DMS79 treated with DMSO at 0.1 percent for 48 hours (cell line): ENCODE results near the gene ZSWIM9.

Experiments
- DNase-seq: peaks from one replicate; lab custom pipeline; 2025; lab: John Stamatoyannopoulos, UW

Gene ZSWIM9

DNA sequence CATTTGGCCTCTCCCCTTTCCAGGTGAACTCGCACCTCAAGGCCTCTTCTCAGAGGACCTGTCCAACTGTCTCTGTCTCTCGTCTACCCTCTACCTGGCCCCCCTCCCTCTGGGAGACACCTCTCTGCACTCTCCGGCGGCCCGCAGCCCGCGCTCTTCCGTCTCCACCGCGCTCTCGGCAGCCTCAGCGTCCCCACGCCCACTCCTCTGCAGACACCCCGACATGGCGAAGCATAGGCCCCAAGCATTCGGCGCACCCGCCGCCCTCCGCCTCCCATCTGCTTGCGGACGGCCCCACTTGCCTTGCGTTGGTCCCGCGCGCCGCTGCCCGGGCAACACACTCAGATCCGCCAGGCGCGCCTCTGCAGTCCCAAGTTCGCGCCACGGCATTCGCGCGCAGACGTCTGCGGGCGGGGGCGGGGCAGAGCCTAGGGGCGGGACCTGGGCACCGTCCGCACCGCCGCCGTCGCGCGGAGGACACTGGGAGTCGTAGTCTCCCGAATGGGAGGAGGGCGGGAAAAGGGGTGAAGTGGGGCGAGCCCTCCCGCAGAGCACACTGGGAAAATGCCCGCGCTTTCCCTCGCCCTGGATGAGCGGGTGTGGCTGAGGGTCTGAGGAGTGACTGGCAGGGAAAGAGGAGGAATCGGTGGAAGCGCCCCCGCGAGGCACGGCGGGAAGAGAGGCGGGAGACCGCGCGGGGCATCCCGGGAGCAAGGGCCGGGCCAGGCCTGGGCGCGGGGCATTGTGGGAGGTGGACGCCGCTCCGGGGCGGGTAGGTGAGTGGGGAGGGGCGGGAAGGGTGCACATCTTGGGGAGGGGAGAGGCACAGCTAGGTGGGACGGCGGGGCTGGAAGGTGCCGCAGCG lies at the start of gene ZSWIM9, which contains the start of gene LIG1:
TSS of gene ZSWIM9 (plus strand) at position 742 of the 865 bp plus-strand sequence. CDS start 1,123 bp downstream, outside the sequence.
TSS of gene LIG1 (minus strand) at position 406 of the 865 bp plus-strand sequence. CDS start 4,778 bp downstream, outside the sequence.
- peak; percentile 95 for DNase-seq

DNA sequence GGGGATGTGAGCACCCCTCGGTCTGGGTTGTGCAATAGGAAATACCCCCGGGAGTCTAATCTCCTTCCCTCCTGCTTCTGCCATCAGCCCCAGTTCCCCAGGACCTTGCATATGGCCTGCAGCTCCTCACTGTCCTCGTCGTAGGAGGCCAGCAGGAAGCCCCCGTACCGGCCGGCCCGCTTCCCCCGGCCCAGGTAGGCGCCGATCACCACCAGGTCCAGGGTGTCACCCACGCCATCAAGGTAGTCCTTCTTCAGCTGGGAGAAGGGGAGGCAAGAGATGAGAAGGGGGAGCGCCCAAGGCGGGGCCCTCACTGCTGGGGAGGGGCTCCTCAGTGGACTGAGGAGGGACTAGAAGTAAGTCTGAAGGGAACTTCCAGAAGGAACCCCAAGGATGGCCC lies 49.4 kb upstream of the ZSWIM9 start:
- DNase-seq, result no peak

DNA sequence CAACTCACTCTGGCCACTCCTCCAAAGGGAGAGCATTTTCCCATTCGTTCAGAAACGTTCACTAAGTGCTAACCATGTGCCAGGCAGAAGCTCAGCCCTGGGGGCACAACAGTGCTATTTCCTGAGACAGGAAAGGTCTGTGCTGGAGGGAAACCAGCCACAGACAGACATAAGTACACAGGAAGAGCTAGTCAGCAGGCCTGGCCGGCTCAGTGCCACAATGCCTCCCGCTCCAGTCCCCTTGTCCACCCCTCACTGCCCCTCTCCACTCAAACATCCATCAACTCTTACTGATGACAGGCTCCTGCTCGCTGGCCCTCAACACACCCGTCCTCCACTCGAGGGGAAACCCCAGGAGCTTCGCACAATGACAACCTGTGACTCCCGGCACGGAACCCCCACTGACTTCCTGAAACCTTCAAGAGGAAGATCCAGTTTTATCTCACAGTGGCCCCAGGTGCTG lies 48.5 kb upstream of the ZSWIM9 start:
- DNase-seq, result no peak

DNA sequence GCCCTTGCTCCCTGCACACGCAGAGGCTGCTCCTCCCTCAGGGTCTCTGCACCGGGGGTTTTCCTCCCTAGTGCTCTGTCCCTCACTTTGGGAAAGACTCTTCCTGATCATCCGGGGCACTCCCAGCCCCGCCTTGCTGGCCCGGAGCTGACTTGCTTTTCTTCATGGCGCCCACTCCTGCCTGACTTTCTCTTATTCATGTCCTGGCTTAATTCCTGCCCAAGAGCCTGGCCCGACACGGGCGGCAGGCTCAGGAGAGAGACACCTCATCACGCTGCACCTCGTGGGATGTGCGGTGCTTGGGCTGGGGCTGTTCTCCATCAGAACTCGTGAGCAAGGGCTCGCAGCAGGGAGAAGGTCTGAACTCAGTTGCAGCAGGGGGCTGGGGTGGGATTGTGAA lies 48.1 kb upstream of the ZSWIM9 start:
- no peak for DNase-seq

DNA sequence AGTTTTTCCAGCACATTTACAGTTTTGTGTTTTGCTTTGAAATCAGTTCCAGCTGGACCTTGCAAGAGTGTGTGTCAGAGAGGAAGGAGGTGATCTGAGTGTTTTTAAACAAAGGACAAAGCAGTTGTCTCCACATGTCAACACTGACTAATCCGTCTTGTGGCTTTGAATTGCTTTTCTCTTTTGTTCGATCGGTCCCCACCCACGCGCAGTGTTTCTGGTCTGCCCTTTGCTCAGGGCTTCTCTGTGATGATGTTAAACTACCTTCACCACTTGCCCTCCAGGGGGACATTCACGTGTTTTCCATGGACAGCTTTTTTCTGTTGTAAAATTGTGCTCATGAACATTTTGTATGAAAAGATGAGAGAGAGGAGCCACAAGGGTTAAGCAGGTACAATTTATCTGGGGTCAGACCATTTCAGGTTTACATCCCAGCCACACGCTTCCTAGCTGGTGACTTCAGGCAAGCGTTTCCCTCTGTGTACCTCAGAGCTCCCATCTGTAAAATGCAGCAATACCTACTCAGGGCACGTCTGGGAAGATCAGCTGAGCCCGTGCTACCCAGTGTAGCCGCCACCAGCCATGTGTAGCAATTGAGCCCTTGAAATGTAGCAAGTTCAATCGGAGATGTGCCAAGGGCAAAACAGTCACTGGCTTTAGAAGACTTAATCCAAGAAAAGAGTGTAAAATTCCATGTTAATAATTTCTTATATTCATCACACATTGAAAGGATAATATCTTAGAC lies 46.4 kb upstream of the ZSWIM9 start:
- DNase-seq, result no peak

DNA sequence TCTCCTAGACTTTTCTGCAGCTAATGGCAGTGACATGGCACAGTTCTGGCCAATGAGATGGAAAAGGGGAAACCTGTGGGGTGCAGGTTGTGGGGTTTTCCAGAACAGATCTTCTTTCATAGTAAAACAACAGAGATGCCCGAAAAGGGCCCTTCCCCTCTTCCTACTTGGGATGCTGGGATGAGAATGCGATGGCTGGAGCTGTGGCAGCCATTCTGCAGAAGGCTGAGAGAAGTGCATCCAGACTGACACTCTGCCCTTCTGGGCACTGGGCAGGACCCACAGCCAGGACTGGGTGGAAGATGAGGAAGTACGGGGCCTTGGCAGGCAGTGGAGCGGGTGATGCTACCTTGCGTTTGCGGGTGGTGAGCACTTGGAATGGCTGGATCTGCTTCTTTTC lies 42.9 kb upstream of the ZSWIM9 start:
- no peak for DNase-seq

DNA sequence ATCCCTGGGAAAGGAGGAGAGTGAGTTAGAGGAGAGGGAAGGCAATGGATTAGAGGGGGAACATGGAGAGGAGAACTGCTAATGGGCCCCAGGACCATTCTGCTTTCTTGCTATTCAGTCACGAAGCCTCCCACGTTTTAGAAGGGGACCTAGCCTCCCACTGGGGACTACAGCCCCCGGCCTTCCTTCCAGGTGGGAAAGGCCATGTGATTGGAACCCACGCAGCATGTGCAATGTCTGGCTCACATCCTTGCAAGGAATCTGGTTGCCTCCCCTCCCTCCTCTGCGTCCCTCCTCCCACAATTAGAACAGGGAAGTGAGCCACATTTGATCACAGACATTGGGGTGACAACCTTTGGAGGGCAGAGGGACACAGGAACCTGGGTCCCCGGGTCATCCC lies 37.4 kb upstream of the ZSWIM9 start:
- DNase-seq, result no peak

DNA sequence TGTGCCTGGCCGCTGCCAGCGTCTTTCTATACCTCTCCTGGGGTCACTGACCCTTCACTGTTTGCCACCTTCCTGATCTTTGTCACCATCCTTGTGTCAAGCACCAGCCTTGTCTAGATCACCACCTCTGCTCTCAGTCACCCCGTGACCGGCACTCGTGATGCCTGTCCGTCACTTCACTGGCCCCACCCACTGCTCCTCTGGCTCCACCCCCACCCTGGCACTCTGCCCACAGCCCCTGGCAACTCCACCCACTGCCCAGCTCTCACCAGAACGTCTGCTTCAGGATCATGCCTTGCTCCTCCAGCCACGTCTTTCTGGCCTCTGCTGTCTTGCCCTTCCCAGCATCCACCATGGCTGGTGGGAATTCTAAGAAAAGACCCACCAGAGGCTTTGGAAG lies 35.1 kb upstream of the ZSWIM9 start:
- DNase-seq, result no peak

DNA sequence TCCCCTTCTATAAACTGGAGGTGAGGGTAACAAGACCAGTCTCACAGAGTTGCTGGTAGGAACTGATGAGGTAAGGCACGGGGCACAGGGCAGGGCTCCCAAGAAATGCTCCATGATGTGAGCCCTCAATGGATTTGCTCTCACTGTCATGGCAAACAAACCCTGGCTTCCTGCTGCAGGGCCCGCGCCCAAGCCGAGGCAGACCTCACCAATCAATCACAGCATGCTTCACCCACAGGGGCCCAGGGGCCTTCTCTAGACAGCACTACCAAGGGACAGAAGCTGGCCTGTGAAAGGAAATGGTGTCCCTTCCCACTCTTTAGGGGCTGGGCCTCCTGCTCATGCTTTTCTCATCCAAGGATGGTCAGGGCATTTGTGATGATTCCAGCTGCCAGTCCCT lies 33.9 kb upstream of the ZSWIM9 start:
- DNase-seq, result no peak

DNA sequence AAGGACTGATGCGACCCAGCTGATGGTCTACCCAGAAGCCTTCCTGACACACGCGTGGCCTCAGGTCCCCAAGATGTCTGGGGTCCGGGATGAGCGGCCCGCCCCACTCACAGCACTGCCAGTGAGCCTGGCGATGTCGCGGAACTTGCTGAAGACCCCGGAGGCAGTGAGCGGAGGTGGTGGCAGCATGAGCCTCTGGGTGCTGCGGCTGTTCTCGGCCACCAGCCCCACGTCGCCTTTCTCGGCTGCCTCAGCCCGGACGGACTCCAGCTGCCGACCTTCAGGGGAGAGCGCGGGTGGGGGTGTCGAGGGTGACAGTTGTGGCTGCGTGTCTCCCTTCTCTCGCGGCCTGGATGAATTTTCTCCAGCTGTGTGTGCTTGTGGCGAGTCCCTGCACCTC lies 33.1 kb upstream of the ZSWIM9 start:
- no peak for DNase-seq

DNA sequence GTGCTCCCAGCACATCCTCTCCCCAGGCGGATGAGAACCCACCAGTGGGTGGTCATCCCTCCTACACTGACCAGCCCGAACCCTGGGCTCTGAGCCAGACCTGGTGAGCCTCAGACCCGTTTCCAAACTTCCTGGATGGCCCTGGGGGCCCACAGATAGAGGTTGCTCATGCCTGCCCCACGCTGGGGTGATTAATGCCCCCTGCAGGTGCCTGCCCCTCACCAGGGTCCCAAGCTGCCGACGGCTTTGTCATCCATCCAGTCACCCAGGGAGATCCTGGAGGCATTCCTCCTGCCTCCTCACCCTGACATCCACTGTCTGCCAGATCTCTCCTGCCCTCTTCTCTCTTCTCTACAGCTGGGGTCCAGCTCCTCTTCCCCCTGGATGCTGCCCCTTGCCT lies 31.4 kb upstream of the ZSWIM9 start:
- no peak for DNase-seq

DNA sequence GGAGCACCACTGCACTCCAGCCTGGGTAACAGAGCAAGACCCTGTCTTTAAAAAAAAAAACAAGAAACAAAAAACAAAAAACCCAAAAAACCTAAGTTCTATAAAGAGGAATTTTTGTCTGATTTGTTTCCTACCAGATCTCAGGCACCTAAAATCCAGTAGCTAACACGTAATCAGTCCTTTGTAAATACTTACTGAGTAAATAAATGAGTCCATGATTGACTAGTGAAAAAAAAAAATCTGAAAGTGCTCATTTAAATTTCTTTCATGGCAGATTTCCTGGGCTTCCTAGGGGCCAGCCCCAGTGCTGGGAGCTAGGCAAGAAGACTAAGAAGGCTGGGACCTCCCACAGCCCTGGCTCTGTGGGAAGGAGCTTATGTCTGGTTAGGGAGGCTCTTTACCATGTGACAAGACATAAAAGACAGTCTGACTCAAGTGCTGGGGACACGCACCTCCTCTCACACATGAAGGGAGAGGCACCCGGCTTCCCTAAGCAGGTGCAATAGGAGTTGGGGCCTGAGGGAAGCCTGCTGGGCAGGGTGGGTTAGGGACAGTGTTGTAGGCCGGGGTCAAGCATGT lies 22.8 kb upstream of the ZSWIM9 start:
- DNase-seq, result no peak

DNA sequence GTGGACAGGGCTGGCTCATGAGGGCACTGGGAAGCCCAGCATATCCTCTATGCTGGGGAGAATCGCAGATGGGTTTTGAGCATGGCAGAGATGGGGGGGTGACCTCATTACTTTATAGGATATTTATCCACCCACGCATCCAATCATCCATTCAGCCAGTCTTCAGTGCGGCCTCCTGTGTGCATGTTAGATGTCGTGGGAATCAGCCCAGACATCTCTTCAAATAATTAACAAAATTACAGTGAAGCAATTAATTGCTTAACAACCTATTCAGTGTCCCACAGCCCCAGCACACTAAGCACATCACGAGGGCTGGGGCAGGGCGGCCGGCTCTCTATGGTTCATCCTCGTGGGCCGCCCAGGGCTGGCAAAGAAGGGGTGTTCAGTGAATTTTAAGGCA lies 21.9 kb upstream of the ZSWIM9 start:
- DNase-seq, result no peak

DNA sequence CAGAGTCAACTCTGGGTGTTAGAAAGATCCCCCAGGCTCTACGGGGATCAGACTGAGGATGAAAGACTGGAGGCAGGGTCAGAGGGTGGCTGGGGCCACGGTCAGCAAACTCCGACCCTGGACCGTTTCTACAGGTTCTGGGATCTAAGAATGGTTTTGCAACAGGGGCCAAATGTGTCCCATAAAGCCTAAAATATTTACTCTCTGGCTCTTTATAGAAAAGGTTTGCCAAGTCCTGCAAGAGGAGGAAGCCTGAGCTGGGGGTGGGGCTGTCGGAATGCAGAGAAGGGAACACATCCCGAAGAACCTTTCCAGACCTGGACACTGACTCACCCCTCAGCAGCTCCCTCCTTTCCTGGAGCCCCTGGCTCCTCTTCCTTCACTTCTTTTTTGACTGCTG lies 21.1 kb upstream of the ZSWIM9 start:
- no peak for DNase-seq

DNA sequence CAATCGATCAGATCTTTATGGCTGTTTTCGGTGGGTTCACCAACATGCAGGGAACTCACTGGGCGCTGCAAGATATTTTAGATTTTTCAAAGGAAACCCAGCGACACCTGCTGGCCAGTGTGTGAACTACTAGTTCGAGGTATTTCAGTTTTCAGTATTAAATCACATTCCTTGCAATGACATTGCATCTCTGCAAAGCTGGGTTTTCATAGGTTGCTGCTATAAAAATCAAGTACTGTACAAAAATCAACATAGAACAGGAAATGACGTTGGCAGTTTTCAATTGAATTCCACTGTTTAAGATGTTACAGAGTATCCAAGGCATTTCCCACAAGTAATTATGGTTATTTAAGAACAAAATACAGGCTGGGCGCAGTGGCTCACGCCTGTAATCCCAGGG lies 17.9 kb upstream of the ZSWIM9 start:
- DNase-seq, result peak; percentile 15

DNA sequence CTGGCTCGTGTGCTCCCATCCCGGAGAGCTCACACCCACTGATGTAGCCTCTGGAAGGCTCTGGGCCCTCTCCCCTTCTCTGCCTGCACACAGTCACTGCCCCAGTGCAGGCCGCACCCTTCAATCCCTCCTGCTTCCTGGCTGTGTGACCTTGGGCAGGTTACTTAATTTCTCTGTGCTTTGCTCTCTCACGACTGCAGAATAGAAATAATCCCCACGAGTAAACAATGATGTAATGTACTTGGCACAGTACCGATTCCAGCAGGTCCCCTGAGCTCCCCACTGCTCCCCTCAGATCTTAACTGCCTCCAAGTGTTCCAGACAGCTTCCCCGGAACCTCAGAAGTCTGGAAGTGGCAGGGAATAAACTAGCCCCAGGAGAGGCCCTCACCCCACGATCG lies 16.5 kb upstream of the ZSWIM9 start:
- no peak for DNase-seq

DNA sequence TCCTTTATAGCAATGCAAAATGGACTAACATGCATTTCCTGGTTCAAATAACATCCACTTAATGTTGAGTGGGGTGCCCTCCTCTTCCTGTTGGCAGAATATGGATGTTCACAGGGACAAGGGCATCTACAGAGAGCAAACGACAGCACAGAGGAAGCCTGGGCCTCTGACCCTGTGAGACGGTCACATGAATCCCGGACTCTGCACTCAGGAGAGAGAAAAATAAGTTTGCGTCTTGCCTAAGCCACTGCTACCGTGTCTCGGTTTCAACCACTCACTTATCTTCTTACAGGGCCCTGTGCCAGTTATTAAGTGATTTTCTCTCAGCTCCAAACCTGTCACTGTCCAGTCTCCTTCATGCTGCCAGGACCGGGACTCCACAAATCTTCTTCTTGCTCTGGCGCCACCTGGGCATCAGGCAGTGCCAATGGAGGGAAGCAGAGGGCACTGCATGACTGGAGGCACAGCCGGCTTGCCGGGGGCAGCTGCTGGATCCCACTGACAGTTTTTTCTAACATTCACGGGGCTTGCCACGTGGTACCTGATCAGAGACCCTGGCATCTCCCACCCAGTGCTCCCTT lies 12.2 kb upstream of the ZSWIM9 start:
- DNase-seq, result no peak

DNA sequence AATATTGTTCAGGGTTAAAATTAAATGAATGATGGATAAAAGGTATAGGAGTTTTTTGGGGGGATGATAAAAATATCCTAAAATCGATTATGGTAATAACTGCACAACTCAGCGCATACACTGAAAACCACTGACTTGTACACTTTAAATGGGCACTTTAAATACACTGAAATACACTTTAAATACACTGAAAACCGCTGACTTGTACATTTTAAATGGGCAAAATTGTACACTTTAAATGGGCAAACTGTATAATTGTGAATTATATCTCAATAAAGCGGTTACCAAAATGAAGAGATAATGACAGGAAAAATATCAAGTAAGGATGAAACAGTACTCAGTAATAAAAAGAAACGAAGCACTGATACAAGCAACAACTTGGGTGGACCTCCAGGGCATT lies 1.8 kb upstream of the ZSWIM9 start:
- DNase-seq, result no peak

DNA sequence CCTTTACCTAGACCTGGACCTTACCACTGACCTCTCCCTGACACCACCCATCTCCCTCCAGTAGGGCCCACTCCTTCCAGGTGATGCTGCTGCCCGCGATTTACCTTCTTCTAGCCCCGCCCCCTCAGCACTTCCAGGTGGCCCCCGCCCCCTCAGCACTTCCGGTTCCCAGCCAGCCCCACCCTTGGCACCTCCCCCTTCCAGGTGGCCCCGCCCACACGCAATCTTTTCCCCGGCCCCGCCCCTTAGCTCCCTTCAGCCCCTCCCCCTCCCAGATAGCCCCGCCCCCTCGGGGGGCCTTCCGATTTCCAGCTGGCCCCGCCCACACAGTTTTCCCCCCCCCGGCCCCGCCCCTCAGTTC lies 922 bp upstream of the ZSWIM9 start:
- DNase-seq, result peak; percentile 60

DNA sequence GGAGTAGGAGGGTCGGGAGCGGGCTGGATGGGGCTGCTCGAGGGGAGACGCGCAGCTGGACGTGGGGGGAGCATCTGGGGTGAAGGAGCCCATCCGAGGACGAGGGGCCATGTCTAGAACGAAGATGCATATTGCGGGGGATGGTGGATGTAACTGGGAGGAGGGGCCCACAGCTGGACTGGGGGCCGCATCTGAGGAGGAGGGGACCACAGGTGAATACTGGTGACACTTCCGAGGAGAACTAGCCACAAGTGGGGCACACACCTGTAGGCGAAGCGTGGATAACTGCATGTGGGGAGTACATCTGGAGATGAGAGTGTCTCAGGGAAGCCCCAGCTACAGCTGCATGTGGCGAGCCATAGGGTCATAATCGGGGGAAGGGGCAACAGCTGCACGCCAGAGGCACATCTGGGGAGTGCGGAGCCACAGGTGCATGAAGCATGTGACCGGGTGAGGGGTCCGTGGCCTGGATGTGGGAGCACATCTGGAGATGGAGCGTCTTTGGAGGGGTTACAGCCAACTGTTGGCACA lies 402 bp downstream of the ZSWIM9 start:
- DNase-seq, result peak; percentile 63

DNA sequence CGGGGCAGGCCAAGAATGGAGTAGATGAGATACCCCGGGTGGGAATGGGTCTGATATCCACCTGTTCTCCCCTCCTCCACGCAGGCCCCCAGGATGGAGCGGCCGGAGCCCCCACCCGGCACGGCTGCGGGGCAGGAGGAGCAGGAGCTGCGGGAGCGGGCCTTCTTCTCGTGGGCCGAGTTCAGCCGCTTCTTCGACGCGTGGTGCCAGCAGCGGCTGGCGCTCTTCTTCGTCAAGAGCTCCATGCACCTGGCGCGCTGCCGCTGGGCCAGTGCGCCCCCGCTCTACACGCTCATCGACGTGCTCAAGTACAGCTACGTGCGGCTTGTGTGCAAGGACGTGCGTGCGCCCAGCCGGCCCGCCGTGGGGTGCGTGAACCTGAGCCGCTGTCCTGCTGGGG lies 1.2 kb downstream of the ZSWIM9 start:
- no peak for DNase-seq

DNA sequence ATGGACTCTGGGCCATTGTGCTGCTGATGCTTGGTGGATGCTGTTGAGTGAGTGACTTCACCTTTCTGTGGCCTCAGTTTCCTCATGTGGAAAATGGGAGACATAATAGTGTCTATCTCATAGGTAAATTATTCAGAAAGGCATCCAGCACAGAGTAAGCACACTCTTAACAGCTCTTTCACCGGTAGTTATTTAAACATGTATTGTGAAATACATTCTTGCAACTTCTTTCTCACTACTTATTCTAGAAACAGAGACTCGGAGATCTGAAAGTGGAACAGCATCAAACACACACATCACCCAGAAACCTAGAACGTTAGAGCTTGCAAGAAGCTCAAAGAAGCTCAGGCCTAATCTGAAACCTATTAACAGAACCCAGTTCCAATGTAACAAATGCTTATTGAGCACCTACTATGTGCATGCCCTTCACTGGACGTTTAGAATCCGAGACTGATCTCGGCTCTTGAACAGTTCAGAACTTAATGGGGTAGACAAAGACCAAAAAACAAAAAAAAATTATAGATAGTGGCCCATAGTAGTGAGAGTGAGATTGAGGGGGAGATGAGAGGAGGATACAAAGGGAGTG lies 4.1 kb downstream of the ZSWIM9 start:
- no peak for DNase-seq
